Activated CD4-positive, alpha-beta T cell treated with anti-CD3 and anti-CD28 coated beads, Interleukin-2, Interleukin-6, amounts not matched to agents 100 ng/mL and 50 ng/mL, durations not matched to agents 16 hours and 8 hours (primary cell): ENCODE data around the gene PTMA.
A peak's percentile ranks its signal among the peaks of the same experiment; 100 is the strongest.
"Not testable (repeated sequence)": the region's sequence is repeated elsewhere in the genome, so short reads cannot be mapped to it uniquely, and the experiment has no call there.

Source experiments
- DNase-seq: peaks from one replicate; pipeline ENCODE4 v3.0.0-alpha.2; 2020

PTMA gene

GRCh38 chr2:231717281-231718171, 9.2 kb downstream of the PTMA start:
- DNase-seq: peak; percentile 47

DNA sequence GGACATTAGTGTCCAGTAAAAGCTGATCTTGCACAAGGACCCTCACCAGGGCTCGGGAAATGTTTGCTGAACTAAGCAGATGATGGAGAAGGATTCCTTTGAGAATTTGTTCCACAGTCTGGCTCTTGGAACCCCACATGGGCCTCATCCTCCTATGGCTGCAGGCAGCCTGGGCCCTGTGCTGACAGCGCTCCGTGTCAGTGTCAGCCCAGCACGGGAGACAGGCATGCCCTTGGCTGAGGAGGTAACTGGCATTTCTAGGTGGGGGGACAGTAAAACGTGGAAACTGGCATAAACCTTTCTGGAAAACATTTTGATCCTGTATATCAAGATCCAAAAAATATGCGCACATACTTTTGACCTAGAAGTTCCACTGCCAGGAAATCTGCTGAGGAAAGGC, 10.5 kb downstream of the PTMA start:
- no peak for DNase-seq

- DNase-seq: no peak
Observed at GRCh38 chr2:231720292-231720986, 12.1 kb downstream of the PTMA start.

DNA sequence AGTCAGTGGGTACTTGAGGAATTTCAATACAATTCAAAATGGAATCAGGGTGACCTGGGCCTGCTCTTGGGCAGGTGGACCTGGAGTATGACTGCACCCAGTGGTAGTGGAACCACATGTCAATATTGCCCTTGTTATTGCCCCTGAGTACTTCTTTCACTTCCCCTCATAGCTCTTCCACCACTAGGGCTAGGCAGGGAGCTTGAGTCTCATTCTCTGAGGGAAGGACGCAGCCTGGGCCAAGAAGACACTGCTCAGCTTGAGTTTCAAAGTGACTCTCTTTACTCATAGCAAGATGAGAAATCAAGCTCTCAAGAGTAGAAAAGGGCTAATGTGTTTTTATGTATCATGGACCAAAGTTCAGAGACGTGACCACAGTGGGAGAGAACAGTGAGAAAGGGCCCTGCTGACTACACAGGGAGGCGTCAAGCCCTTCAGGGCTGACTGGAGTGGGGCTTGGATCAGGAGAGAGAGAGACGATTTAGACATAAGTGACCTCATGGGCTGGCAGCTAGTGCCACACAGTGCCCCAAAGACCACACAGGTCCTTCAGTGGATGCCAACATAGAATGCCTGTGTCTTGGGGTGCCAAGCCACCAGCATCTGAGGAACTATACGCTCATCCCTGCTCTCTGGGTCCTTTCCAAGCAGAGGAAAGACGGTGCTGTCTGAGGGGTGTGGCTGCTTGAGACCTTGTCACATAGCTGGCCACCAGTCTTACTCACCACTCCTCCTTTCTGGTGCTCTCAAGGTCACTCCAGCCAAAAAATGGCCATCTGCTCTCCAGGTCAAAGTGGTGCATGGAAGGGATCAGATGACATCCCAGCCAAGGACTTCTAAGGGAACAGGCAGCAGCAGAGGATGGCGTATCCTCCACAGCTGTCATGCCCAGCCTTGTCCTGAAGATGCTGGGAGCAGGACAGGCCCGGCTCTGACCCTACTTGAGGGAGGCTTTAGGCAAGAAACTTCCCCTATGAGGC, 13.0 kb downstream of the PTMA start:
- peak; percentile 21 for DNase-seq

GRCh38 chr2:231722721-231723307, 14.5 kb downstream of the PTMA start:
- DNase-seq: no peak

DNA sequence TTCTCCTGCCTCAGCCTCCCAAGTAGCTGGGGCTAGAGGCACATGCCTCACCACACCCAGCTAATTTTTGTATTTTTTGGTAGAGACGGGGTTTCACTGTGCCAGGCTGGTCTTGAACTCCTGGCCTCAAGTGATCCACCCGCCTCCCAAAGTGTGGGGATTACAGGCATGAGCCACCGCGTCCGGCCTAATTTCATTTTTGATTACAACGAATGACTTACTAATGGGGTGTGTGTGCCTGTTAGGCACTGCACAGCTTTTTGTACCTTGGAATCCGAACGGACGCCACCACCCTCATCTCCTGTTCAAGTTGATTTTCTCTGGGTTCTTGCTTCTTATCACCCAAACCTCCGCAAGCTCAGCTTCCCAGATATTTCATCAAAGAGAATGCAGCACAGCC, 17.2 kb downstream of the PTMA start:
- no peak for DNase-seq

GRCh38 chr2:231726276-231726675, 18.0 kb downstream of the PTMA start:
- no peak for DNase-seq

DNA sequence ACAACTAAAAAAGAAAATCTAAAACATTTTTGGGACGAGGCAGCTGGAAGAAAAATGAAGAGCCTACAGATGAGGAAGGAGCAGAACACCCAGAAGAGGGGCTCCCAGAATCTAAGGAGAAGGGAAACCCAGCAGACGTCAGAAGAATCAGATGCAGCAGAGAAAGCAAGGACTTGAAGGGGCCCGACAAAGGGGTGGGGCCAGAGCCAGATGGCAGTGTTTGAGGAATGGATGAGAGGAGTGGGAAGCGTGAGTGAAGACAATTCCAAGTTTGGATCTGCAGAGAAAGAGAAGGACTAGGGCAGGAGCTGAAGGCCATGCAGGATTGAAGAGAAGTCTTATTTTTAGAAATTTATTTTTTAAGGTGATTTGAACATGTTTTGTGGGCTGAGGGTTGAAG, 19.3 kb downstream of the PTMA start:
- no peak for DNase-seq

DNA sequence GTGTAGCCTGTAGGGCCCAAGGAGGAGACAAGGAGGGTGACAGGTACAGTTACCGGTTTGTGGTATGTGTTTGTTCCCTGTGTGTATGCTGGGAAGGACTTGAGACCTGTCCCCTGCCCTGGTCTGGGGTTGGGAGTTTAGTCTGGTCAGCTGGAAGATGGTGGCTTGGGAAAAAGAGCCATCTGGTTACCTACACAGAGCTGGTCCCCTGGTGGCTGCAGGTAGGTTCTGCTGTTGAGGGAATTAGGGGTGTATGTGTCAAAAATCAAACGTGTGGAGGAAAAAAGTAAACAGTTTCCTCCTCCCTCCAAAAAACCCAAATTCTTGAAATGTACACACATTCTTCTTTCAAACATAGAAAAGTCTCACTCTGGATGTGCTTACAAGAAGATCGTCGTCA, 24.3 kb downstream of the PTMA start:
- no peak for DNase-seq

DNA sequence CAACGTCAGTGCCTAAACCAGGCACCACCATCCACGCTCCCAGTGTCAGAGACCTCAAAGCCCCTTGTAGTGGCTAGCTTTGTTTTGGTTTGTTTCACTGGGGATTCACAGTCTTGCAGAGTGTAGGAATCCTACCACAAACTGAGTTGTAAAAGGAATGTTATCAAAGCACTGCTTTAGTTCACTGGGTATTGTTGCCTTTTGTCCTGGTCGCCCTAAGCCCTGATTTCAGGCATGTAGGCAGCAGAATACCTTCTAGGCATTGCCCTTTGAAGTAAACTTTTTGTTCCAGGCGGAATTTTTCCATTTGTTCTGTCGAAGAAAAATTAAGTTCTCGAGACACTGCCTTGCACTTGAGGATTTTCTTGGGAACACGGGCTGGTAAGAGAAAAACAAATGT, 29.4 kb downstream of the PTMA start:
- DNase-seq: no peak

DNA sequence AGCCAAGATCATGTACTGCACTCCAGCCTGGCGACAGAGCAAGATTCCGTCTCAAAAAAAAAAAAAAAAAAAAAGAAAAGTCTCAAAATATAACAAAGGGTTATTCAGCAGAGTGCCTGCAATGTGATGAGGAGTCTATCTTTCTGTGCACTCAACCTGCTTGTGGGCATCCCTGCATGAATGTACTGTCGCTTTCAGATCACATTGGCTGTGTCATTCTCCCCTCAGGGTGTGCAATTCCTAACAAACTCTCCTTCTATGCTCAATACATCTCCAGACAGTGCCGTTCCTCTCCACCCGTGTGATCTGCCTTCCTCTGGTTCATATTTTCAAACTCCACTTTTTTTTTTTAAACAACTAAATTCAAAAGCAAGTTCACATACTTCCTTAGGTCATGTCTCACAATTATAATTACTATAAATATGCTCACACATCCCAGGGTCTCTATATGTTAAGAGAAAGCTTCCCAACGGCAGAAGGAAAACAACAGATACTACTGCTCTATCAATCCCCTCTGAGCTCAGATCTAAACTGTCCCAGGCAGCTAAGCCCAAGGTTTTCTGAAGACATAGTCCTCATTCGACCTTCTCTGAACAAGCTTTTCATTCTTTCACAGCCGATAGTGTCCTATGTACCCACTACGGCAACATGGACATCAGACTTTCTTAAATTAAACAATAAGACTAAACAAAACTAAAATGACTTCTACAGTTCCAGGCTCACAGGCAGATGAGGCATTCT, 35.2 kb downstream of the PTMA start:
- DNase-seq: no peak

GRCh38 chr2:231745303-231746038, 37.1 kb downstream of the PTMA start:
- DNase-seq: no peak

DNA sequence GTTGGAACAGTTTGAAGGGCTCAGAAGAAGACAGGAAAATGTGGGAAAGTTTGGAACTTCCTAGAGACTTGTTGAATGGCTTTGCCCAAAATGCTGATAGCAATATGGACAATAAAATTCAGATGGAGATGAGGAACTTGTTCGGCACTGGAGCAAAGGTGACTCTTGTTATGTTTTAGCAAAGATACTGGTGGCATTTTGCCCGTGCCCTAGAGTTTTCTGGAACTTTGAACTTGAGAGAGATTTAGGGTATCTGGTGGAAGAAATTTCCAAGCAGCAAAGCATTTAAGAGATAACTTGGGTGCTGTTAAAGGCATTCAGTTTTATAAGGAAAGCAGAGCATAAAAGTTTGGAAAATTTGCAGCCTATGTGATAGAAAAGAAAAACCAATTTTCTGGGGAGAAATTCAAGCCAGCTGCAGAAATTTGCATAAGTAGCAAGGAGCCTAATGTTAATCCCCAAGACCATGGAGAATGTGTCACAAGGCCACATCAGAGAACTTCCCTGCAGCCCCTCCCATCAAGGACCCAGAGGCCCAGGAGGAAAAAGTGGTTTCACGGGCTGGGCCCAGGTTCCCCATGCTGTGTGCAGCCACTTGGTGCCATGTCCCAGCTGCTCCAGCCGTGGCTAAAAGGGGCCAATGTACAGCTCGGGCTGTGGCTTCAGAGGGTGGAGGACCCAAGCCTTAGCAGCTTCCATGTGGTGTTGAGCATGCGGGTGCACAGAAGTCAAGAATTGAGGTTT, 40.0 kb downstream of the PTMA start:
- not testable (repeated sequence) for DNase-seq

DNA sequence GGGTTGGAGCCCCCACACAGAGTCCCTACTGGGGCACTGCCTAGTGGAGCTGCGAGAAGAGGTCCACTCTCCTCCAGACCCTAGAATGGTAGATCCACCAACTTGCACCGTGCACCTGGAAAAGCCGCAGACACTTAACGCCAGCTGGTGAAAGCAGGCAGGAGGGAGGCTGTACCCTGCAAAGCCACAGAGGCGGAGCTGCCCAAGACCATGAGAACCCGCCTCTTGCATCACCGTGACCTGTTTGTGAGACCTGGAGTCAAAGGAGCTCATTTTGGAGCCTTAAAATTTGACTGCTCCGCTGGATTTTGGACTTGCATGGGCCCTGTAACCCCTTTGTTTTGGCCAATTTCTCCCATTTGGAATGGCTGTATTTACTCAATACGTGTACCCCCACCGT, 40.7 kb downstream of the PTMA start:
- DNase-seq: not testable (repeated sequence)

DNA sequence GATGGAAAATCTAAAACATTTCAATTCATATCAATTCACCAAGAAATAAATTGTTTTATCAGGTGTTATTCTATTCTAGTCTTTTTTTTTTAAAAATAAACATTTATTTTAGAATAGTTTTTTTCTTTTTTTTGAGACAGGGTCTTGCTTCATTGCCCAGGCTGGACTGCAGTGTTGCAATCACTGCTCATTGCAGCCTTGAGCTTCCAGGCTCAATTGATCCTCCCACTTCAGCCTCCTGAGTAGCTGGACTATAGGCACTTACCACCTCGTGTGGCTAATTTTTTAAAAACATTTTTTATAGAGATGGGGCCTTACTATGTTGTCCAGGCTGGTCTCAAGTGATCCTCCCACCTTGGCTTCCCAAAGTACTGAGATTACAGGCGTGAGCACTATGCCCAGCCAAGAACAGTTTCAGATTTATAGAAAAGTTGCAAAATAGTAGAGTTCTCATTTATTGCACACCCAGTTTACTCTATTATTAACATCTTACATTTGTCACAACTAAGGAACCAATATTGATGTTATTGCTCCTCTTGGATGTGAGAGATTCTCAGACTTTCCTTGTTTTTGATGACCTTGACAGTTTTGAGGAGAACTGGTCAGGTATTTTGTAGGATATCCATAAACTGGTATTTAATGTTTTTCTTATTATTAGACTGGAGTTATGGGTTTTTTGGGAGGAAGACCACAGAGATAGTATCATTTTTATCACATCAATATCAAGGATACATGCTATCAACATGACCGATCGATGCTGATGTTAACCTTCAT, 42.9 kb downstream of the PTMA start:
- no peak for DNase-seq

- no peak for DNase-seq
Observed at GRCh38 chr2:231752061-231752460, 43.7 kb downstream of the PTMA start.

DNA sequence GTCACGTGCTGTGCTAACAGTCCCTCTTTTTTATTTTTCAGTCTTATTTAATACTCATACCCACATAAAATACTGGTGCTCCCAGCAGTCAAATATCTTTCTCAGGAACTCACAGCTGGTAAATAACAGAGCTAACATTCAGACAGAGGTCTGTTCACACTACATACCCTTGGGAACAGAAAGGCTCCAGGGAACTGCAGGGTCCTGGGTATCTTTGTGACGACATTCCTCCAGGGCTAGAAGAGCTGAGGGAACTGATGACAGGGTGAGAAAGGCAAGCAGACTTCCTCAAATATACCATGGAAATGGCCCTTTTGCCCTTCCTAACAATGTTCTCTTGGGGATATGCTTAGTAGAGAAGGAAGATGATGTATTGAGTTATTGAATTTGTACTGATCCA, 53.4 kb downstream of the PTMA start:
- no peak for DNase-seq
